ENCODE data around the gene MRPS35.

Gene MRPS35

DNA sequence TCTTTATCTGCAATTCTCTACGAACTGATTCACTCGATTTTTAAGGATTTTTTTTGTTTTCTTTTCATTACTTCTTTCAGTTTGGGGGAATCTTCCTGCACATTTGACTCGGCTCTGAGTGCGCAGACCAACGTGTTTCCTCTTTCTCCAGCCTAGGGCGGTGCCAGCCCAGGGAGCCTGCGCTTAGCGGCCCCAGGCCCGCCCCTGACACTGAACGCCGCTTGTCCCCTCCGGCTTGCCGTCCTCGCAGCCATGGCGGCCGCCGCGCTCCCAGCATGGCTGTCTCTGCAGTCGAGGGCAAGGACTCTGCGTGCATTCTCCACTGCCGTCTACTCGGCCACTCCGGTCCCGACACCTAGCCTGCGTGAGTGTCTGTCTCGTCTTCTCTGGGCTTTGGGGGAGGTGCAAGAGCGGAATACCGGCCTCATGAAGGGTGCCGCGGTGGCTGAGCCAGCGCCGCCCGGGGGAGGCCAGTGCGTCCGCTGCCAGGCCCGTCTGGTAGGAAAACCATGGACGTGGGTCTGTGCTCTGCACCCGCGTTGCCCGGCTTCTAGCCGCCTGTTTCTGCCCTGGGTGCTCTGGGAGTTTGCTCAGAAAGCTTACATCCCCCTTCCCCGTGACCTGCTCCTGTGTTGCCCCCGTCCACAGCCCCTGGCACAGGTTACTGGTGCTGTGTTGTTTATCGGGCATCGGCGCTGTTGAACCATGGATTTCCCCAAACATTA is at the start of gene MRPS35:
TSS of gene MRPS35 (plus strand) at position 241 of the 725 bp plus-strand sequence. CDS start at position 253, 12 bp downstream.
- peak; percentile 97 for DNase-seq

DNA sequence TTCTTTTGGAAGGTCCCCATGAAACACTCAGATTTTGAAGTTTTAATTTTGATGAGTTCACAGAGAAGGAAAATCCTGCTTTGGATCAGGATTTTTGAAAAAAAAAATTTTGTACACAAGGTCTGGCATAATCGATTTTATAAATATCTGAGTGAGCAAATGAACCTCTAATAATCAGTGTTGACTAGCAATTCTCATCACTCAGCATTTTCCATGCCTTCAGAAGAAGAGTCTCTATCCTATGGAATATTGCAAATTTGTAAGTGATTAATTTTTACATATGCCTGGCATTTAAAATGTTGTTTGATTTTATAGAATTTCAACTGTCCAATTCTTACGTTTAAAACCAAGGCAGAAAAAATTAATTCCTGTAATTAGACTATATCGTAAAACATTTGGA is 44.9 kb upstream of the MRPS35 start:
- DNase-seq = no peak

DNA sequence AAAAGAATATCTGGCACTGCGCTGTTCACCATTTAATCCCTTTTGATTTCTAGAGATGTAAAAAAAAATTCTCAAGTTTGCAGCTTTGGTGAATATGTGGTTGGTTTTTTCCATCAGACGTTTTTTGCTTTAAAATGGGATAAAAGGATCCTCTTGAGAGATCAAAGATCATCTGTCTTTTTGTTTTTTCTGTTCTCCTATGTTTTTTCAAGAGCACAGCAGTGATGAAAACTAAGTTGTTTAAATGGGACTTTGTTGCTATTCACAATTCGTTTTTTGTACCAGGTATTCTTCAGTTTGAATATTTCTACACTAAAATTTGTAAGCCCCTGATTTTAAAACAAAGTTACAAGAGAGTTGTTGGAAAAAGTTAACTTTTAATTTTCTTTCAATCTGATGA is 44.1 kb upstream of the MRPS35 start:
- no peak for DNase-seq

DNA sequence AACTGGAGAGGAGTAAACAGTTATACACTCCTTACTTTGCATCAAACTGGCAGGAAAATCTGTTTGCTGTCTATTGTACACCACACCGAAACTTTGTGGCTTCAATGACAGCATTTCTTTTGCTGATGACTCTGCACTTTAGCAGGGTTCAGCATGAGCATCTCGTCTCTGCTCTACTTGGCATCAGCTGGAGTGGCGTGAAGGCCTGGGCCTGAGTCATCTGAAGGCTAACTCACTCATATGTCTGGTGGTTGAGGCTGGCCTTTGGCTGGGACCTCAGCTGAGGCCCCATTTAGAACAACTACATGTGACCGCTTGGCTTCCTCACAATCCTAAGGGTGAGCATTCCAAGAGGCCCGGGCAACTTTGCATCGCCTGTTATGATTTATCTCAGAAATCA is 43.1 kb upstream of the MRPS35 start:
- DNase-seq = no peak

DNA sequence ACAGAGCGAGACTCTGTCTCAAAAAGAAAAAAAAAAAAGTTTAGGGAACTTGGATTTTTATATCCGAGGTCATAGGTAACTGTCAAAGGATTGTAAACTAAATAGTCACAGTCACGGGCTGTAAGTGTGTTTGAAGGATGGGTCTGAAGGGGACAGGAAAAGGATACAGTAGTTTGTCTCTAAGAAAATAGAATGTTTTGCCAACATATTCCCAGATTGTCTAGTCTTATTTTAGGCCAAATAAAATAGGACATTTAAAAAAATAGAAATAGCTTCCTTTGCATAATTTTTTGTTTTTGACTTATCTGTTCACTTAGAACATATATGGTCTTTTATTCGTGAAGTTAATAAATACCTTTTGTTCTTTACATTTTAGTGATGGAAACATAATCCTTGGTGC is 38.6 kb upstream of the MRPS35 start:
- DNase-seq = no peak

DNA sequence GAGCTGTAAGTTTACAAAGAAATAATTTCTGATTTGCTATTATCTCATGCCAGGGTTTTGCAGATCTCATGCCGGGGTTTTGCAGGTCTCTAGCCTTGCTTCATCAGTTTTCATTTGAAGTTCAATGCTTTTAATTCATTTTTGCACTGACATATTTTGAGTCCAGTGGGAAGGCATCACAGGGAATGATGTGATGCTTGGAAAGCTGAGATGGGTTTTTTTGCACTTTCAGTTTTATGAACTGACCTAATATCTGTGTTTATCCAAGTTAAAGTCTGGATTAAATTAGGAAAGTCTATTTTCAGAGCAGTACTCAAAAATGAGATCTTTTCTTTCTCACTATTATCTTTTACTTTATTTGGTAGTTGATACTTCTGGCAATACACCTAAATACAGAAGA is 38.0 kb upstream of the MRPS35 start:
- no peak for DNase-seq

DNA sequence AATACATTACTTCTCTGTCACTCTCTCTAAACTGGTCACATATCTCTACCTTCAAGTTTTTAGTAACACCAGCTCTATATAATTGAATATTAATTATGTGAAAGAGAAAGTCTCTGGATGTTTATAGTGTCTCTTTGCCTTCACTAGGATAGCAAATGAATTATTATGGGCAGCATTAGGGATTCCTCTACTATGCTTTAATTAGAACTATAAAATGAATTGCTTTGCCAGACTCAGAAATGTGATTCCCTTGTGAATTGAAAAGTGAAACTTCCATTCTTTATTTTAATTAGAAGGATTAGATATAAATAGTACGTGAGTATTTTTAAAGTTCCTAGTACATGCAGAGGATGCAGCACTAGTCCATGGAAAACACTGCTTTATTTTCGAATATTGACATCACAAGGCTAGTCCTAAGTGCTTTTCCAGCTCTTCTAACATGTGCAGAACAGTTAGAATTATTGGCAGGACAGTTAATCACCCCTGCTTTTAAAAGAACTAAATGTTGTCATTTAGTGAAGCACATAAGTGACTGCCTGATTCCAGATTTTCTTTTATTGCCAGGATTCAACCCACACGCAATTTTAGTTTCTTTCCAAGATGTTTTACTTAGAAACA is 37.4 kb upstream of the MRPS35 start:
- no peak for DNase-seq

DNA sequence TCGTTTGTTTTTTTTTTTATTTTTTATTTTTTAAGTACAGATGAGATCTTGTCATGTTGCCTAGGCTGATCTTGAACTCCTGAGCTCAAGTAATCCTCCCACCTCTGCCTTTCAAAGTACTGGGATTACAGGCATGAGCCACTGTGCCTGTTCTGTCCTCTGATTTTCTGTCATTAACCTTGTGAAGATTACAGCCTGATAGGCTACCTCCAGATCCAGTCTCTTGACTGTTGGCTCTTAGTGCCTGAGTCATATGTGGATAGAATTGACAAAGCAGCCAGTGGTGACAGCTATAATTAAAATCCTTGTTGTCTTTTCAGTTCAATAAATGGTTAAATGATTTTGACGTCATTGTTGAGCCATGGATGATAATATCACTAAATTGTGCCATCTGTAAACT is 35.6 kb upstream of the MRPS35 start:
- DNase-seq = no peak

DNA sequence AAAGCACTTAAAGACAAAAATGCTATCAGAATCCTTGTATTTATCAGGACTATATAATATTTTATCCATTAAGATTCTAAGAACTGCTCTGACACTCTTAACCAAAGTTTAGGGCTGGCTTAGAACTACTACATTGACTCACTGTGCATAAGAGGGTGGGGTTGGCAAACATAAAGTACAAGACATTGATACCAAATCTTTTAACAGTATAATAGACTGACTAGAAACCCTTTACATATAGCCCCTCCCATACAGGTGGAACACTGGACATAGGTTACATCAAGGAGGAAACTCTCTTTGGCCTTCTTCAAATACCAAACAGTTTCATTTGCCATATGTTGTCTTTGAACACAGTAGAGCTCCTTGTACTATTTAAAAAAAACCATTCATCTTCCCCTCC is 30.0 kb upstream of the MRPS35 start:
- no peak for DNase-seq

DNA sequence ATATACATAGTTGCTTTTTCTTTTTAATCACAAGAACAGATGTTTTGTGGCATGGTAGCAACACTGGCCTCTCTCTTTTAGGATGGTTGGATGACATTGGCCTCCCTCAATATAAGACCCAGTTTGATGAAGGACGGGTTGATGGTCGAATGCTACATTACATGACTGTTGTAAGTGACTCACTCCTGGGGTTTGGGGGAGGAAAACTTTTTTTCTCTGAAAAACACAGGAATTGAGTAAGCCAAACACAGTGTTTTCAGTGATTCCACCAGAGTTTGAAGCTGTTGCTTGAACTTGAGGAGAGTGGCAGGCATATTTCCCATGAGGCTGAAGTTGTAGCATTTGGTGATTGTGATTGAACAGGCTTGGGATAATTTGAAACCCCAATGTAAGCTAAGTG is 28.1 kb upstream of the MRPS35 start:
- DNase-seq = no peak

DNA sequence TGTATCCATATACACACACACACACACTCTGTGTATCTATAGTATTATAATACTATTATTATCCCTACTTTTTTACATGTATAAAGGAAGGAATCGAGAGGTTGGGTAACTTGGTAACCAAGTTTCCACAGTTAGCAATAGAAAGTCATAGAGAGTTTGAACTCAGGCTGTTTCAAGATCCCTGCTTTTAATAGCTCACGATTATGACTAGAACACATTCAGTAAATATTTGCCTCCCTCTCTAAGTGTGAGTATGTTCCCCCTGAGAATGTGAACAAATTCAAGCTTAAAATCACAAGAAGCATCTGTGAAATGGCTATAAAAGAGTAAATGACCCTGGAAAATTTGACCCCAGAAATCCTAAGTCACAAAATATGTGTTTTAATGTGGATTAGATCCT is 25.4 kb upstream of the MRPS35 start:
- no peak for DNase-seq

DNA sequence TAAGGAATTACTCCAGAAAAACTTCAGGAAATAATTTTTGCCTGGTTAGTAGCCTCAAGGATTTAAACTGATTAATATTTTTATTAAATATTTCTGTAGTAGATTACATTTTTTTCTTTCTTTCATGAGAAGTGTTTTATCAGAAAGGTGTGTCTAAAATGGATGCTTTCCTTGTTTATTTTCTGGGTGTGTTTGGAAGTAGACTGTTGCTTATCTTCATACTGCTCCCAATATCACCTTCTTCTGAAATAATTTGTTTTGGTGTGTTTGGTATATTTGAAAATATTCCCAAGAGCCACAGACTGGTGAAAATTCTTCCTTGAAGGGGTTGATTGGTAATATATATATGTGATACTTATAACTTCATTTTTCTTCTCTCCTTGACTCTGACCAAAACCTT is 24.5 kb upstream of the MRPS35 start:
- DNase-seq = no peak

DNA sequence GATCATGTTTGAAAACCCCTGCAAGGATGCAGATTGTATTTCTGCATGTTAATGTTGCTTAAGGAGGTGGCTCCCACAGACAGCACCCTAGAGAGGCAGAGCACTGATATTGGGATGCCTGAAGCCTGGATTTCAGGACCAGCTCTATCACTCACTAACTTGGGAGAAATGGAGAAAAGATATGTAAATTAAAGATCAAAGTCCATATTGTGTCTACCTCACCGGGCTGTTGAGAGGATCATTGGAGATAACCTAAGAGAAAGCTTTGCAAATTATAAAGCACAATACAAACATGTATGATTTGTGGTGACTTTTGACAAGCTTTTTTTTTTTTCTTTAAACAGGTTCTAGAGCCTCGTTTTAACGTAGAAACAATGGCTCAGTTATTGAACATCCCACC is 22.0 kb upstream of the MRPS35 start:
- no peak for DNase-seq

DNA sequence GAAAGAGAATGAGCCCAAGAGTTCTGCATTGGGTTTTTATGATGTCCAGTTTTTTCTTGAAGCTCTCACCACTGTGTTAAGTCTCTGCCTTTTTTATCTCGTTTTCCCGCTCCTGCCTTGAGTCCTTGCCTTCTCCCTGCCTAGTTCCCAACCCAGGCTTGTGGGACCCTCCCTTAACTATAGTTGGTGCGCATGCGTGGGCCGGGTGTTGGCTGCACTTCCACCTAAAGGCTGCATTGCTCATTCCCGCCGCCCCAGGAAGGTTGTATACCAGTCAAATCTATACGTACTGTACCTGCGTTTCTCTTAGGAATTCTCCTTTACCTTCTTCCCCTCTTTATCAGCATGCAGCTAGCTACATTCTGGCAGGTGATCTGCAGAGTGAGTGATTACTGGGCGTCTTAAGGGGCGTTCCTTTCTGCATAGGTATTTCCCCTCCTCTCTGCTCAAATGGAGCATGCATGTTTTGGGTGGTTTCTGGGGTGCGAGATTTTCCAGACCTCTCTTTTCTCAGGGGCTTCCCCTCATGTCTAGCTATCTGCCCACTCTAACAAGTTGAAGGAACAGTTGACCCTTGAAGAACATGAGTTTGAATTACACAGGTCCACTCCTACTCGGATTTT is 21.0 kb upstream of the MRPS35 start:
- no peak for DNase-seq

DNA sequence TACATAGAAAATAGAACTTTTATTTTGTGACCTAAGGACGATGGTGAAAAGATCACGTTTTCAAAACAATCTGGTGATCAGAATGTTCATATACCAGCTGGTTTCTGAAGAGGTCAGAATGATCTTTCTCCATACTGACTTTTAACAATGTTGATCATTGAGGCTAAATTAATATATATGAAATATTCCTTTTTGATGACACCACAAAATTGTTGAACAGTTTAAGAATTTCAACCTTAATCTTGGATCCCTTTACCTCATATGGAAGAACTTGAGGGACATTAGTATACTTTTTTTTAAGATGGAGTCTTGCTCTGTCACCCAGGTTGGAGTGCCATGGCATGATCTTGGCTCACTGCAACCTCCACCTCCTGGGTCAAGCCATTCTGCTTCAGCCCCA is 17.2 kb upstream of the MRPS35 start:
- DNase-seq = no peak

DNA sequence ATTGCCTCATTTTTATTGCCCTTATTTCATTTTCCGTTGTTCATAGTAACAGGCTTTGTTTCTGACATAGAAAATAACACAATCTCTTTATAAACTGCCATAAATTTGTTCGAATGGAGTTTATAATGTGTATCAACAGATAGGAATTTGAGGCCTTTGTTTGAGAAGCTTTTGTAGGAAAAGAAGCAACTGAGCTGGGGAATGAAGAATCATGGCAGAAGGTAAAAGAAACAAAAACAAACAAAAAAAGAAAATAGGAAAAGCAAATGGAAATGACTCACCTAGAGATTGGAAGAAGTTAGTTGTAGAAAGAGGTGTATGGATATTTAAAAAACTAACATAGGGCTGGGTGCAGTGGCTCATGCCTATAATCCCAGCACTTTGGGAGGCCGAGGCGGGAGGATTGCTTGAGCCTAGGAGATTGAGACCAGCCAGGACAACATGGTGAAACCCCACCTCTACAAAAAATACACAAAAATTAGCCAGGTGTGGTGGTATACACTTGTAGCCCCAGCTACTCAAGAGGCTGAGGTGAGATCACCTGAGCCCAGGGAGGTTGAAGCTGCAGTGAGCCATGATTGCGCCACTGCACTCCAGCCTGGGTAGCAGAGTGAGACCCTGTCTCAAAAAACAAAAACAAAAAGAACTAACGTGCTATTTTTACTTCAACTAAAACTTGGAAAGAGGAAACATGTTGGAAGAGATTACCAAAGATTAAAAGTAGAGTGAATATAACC is 14.9 kb upstream of the MRPS35 start:
- DNase-seq = no peak

DNA sequence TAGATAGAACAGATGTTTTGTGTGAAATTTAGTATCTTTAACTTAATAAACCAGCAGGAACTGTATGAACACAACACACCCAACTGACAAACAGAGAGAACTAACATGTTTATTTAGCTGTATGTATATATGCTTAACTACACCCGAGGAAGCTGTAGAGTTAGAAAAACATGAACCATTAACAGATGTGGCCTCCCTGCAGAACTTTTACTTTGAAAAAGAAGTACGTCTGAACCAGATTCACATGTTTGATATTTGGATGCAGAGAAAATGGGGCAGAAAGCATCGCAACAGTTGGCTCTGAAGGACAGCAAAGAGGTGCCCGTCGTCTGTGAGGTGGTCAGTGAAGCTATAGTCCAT is 14.4 kb upstream of the MRPS35 start, which contains the start of gene REP15:
TSS of gene REP15 (plus strand) at position 155 of the 360 bp plus-strand sequence. CDS start at position 271, 116 bp downstream.
- DNase-seq = no peak

DNA sequence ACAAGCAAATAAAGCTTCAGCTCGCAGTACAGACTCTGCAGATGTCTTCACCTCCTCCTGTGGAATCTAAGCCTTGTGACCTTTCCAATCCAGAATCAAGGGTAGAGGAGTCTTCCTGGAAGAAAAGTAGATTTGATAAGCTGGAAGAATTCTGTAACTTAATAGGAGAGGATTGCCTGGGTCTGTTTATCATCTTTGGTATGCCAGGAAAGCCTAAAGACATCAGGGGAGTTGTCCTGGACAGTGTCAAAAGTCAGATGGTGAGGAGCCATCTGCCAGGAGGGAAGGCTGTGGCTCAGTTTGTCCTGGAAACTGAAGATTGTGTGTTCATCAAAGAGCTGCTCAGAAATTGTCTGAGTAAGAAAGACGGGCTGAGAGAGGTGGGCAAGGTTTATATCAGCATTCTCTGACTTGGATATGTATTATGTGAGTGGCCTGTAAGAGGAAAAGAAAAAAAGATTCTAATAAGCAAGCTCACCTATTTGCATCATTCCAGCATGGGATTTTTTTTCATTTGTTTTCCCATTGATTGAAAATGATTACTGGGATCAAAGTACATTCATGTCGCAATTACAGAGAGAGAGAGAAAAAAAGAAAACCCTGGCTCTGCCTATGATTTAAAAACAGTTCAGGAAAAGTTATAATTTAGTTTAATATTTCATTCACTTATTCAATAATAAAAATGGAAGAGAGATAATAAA is 13.6 kb upstream of the MRPS35 start:
- DNase-seq = no peak

DNA sequence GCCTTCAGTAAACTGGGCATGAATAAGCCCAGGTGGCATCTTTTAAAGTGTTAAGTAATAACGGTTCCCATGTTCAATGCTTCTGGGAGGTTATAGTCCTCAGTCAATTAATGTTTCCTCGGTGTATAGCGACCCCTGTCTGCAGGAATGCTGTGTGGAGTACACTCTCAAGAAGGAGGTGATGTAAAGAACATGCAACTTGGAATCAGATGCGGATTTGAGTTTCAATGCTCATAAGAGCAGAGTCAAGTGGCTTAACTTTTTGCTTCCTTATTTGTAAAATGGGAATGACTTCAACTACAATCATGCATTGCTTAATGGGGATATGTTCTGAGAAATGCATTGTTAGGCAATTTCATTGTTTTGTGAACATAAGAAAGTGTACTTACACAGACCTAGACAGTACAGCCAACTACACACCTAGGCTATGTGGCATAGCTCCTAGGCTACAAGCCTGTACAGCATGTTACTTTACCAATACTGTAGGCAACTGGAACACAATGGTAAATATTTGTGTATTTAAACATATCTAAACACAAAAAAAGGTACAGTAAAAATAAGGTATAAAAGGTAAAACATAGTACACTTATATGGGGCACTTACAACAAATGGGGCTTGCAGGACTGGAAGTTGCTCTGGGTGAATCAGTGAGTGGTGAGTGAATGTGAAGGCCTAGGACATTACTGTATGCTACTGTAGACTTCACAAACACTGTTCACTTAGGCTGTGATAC is 6.7 kb upstream of the MRPS35 start:
- DNase-seq = peak; percentile 55

DNA sequence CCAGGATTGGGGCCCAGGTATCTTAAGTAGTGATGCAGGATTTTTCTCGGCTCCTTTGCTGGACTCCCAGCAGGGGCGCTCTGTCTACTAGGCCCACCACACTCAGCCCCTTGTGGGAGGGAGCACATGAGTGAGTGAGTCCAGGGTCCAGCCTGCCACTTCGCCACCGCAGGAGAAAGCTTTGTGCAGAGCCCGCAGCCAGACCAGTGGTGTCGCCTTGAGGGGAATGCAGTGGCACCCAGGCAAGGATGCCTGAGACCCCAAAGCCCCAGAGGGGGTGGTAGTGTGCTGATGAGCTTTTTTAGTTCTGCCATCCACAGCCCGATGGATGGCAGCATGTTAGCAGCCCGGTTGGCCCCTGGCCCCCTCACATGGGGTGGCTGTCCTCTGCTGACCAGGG is 5.4 kb upstream of the MRPS35 start:
- DNase-seq = no peak

DNA sequence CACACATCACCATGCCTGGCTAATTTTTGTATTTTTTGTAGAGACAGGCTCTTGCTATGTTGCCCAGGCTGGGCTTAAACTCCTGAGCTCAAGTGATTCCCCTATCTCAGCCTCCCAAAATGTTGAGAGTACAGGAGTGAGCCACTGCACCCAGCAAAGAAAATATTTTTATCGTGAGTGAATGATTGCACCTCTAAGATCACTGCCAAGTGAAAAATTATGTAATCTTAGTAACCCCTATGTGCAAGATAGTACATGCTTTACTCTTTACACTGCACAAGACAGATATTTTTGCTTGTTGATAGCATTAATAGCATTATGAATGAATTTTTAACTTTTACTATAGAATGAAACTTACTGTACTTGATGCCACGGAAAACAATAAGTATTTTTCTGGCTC is 3.4 kb upstream of the MRPS35 start:
- DNase-seq = no peak

DNA sequence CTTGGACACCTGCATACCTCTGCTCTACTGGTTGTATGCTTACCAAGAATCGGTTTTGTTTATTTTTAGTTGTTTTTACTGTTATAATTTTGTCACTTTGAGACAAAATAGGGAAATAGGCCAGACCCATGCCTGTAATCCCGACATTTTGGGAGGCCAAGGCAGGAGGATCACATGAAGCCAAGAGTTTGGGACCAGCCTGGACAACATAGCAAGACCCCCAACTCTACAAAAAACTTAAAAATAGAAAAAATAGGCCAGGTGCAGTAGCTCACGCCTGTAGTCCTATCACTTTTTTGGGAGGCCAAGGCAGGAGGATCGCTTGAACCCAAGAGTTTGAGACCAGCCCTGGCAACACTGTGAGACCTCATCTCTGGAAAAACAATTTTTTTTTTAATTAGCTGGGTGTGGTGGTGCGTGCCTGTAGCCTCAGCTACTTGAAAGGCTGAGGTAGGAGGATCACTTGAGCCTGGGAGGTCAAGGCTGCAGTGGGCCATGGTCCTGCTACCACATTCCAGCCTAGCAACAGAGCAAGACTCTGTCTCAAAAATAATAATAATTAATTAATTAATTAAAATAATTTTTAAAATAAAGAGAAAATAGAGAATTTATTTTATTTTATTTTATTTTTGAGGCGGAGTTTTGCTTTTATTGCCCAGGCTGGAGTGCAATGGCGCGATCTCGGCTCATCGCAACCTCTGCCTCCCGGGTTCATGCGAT is 1.3 kb upstream of the MRPS35 start:
- DNase-seq = no peak
